OCI-LY1 (cell line): Measurements from ENCODE around the gene DHRS4L2.
"Not testable (repeated sequence)": the region's sequence is repeated elsewhere in the genome, so short reads cannot be mapped to it uniquely, and the experiment has no call there.

Experiments
- EZH2 ChIP-seq: fragments of 200-600 bp; sonication (generic), shearing (Covaris generic); IDR thresholded peaks from 2 replicates; pipeline ENCODE4 v1.8.0; 2017; ENCODE audit warnings: borderline replicate concordance, mixed run types, mild to moderate bottlenecking, antibody characterized with exemption, low read length, moderate library complexity, mixed read lengths
- TF ChIP-seq, protein P1 (sequence below): fragments of 200-600 bp; sonication (generic), shearing (Covaris generic); IDR thresholded peaks from 2 replicates; pipeline ENCODE4 v1.5.1; 2017; ENCODE audit warnings: mild to moderate bottlenecking, antibody characterized with exemption, low read length, moderate library complexity, mixed read lengths

DNA sequence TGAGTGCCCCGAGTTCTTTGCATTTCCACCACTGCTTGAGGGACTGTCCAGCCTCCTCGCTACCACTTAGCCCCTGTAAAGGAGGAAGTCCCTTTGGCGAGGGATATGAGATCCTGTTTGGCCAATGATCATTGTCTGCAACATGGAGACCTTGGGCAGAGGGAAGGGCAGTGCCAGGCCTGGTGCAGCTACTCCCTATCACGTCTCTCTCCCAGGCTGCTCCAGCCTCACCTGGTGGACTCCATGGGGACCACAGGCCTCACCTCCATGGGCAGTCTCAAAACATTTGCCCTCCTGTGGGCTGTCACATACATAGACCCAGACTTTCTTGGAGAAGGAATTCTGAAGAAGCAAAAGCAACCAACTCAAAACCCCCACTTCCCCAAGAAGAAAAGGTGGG, 47.0 kb downstream of the DHRS4L2 start:
- TF ChIP-seq EZH2: not testable (repeated sequence)
- TF ChIP-seq, protein P1, sequence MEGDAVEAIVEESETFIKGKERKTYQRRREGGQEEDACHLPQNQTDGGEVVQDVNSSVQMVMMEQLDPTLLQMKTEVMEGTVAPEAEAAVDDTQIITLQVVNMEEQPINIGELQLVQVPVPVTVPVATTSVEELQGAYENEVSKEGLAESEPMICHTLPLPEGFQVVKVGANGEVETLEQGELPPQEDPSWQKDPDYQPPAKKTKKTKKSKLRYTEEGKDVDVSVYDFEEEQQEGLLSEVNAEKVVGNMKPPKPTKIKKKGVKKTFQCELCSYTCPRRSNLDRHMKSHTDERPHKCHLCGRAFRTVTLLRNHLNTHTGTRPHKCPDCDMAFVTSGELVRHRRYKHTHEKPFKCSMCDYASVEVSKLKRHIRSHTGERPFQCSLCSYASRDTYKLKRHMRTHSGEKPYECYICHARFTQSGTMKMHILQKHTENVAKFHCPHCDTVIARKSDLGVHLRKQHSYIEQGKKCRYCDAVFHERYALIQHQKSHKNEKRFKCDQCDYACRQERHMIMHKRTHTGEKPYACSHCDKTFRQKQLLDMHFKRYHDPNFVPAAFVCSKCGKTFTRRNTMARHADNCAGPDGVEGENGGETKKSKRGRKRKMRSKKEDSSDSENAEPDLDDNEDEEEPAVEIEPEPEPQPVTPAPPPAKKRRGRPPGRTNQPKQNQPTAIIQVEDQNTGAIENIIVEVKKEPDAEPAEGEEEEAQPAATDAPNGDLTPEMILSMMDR: not testable (repeated sequence)
